ENCODE results near the gene LAMP2.

DNA sequence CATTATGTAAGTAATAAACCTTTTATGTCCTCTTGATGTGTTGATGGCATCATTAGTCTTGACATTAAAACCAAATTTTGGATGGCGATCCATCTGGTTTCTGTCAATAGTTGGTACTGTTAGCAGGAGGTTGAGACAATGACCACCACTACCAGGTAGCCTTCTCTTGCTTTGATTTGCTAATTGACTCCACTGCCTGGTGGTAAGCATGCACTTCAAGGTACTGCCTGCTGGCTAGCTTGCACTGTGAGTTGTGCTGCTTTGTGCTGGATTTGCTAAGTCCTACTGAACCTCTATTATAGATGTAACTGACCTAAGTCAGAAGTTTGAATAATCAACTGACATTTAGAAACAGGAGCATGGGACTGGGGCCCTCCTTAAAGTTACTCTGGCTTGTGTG is 60.9 kb downstream of the LAMP2 start:
- TF ChIP-seq POLR2AphosphoS5 (IDR thresholded peaks at IDR 0.05; ENCODE audit: low read depth, low read length) (no peak), POLR2A (IDR thresholded peaks at IDR 0.05; ENCODE audit: low read depth, low read length) (no peak), TAF1 (IDR thresholded peaks at IDR 0.05; ENCODE audit: borderline replicate concordance, low read depth, low read length) (no peak)

Measured in GM12892 (cell line).